Thymus (tissue), 11 donors: ENCODE measurements around the gene RUNX2. TPM values are rescaled to one million over a fixed set of nuclear protein-coding genes. Genes with fewer than 3 reads are reported as not detected.
A peak's percentile ranks its signal among the peaks of the same experiment; 100 is the strongest.

Experiments used
- DNase-seq, 9 donors: peaks; one replicate each; pipeline ENCODE4 v3.0.0-alpha.2; 2013; ENCODE audit warnings: low spot score in 9 of 9, low read depth in 6 of 9, missing footprints in 1 of 9
- H3K27ac ChIP-seq, 2 donors: one replicate each; pipeline ENCODE4 v1.5.1; 2013; ENCODE audit warnings: control low read depth in 1 of 2, low read depth in 1 of 2, low read length in 1 of 2, mild to moderate bottlenecking in 1 of 2, moderate library complexity in 1 of 2
- H3K27me3 ChIP-seq, 2 donors: one replicate each; pipeline ENCODE4 v1.5.1; 2013; ENCODE audit warnings: low read length in 1 of 2; ENCODE audit not compliant: control insufficient read depth in 2 of 2, insufficient read depth in 1 of 2
- H3K36me3 ChIP-seq, 2 donors: one replicate each; pipeline ENCODE4 v1.5.1; 2013; ENCODE audit warnings: low read length in 1 of 2, mild to moderate bottlenecking in 1 of 2, moderate library complexity in 1 of 2; ENCODE audit not compliant: control insufficient read depth in 2 of 2, insufficient read depth in 2 of 2
- H3K4me1 ChIP-seq, 2 donors: one replicate each; pipeline ENCODE4 v1.5.1; 2013; ENCODE audit warnings: low read length in 2 of 2; ENCODE audit not compliant: control insufficient read depth in 2 of 2, insufficient read depth in 2 of 2
- H3K4me3 ChIP-seq, 2 donors: one replicate each; pipeline ENCODE4 v1.5.1; 2013; ENCODE audit warnings: low read length in 2 of 2, control low read depth in 1 of 2, mild to moderate bottlenecking in 1 of 2
- H3K9me3 ChIP-seq, 2 donors: one replicate each; pipeline ENCODE4 v1.5.1; 2013; ENCODE audit warnings: low read length in 1 of 2, mild to moderate bottlenecking in 1 of 2; ENCODE audit not compliant: control insufficient read depth in 2 of 2, insufficient read depth in 1 of 2
- WGBS: extraction: QIAGEN DNeasy Blood & Tissue Kit; methylation state at CpG from one replicate; pipeline ENCODE4 v1.1.7; 2013; 5-methylcytosine and 5-hydroxymethylcytosine counted together
- polyA plus RNA-seq: library from polyadenylated mRNA; stranded (reverse); fragments of 200-250 nt; gene quantifications from one replicate; pipeline ENCODE4 v1.2.3, GENCODE V29; 2013
- total RNA-seq: library from RNA; stranded (reverse); fragments of 120-200 nt; gene quantifications from one replicate; pipeline ENCODE4 v1.2.4, GENCODE V29; 2013
- donor health status: healthy.

Gene RUNX2
- total and polyA plus RNA-seq, 2 donors, result 3.7 to 7.1 TPM

GRCh38 chr6:45439459-45439858 lies 111.3 kb downstream of the RUNX2 start:
- 64% methylated on average over 6 of the region's 6 CpGs for WGBS
- Histone ChIP-seq H3K36me3 (no peaks in the 10 kb centered on the region), H3K27me3 (peaks cover 0 to 3% of the 10 kb centered on the region in 2 donors), H3K9me3 (peaks cover 0 to 2% of the 10 kb centered on the region in 2 donors), H3K4me3 (no peak overlapping the region), H3K4me1 (peaks cover 13 to 62% of the 10 kb centered on the region in 2 donors), H3K27ac (peak overlapping the region in 1 of 2 donors; percentile 48)
- DNase-seq, result no peak

- H3K36me3 ChIP-seq, result no peaks in the 10 kb centered on the region
- H3K27ac ChIP-seq, result no peak overlapping the region
- 48% methylated on average over 6 of the region's 6 CpGs for WGBS
- peaks cover 13 to 64% of the 10 kb centered on the region in 2 donors for H3K4me1 ChIP-seq
- peaks cover 0 to 2% of the 10 kb centered on the region in 2 donors for H3K9me3 ChIP-seq
- peaks cover 0 to 3% of the 10 kb centered on the region in 2 donors for H3K27me3 ChIP-seq
- no peak for DNase-seq
- H3K4me3 ChIP-seq, result no peak overlapping the region
Measured at GRCh38 chr6:45439861-45440388, 111.8 kb downstream of the RUNX2 start.

- DNase-seq, result peak in 1 of 9 donors; percentile 58
- peaks cover under 1 to 4% of the 10 kb centered on the region in 2 donors for H3K27me3 ChIP-seq
- H3K9me3 ChIP-seq, result peaks cover 0 to 2% of the 10 kb centered on the region in 2 donors
- H3K4me1 ChIP-seq, result peaks cover 8 to 67% of the 10 kb centered on the region in 2 donors
- H3K4me3 ChIP-seq, result no peak overlapping the region
- H3K36me3 ChIP-seq, result no peaks in the 10 kb centered on the region
- peak overlapping the region in 1 of 2 donors; percentile 71 for H3K27ac ChIP-seq
- 46% methylated on average over 6 of the region's 6 CpGs for WGBS
Measured at GRCh38 chr6:45441851-45442453, 113.8 kb downstream of the RUNX2 start.

GRCh38 chr6:45442716-45443115 lies 114.6 kb downstream of the RUNX2 start:
- no peak for DNase-seq
- H3K27me3 ChIP-seq, result peaks cover 2 to 5% of the 10 kb centered on the region in 2 donors
- H3K4me3 ChIP-seq, result no peak overlapping the region
- peaks cover 4 to 63% of the 10 kb centered on the region in 2 donors for H3K4me1 ChIP-seq
- WGBS, result 98% methylated on average over 3 of the region's 3 CpGs
- no peaks in the 10 kb centered on the region for H3K36me3 ChIP-seq
- no peak overlapping the region for H3K27ac ChIP-seq
- peaks cover 0 to 2% of the 10 kb centered on the region in 2 donors for H3K9me3 ChIP-seq

GRCh38 chr6:45445364-45445748 lies 117.2 kb downstream of the RUNX2 start:
- Histone ChIP-seq H3K4me1 (peaks cover 0 to 64% of the 10 kb centered on the region in 2 donors), H3K36me3 (no peaks in the 10 kb centered on the region), H3K27ac (peak overlapping the region in 1 of 2 donors; percentile 43), H3K27me3 (peaks cover 2 to 4% of the 10 kb centered on the region in 2 donors), H3K4me3 (no peak overlapping the region), H3K9me3 (peaks cover 0 to 2% of the 10 kb centered on the region in 2 donors)
- WGBS, result 17% methylated on average over 2 of the region's 2 CpGs
- no peak for DNase-seq

- H3K27ac ChIP-seq, result peak overlapping the region in 1 of 2 donors; percentile 43
- H3K4me1 ChIP-seq, result peaks cover 6 to 67% of the 10 kb centered on the region in 2 donors
- no peak overlapping the region for H3K4me3 ChIP-seq
- no peaks in the 10 kb centered on the region for H3K36me3 ChIP-seq
- H3K27me3 ChIP-seq, result peaks cover 2 to 4% of the 10 kb centered on the region in 2 donors
- WGBS, result 32% methylated on average over 9 of the region's 9 CpGs
- peaks cover 0 to 2% of the 10 kb centered on the region in 2 donors for H3K9me3 ChIP-seq
- no peak for DNase-seq
Measured at GRCh38 chr6:45445749-45446549, 117.8 kb downstream of the RUNX2 start.

- H3K27ac ChIP-seq, result no peak overlapping the region
- DNase-seq, result no peak
- WGBS, result 96% methylated on average over 1 of the region's 1 CpG
- H3K4me1 ChIP-seq, result peaks cover 10 to 65% of the 10 kb centered on the region in 2 donors
- H3K36me3 ChIP-seq, result no peaks in the 10 kb centered on the region
- H3K27me3 ChIP-seq, result peaks cover 2 to 4% of the 10 kb centered on the region in 2 donors
- H3K9me3 ChIP-seq, result peaks cover 0 to 2% of the 10 kb centered on the region in 2 donors
- H3K4me3 ChIP-seq, result no peak overlapping the region
Measured at GRCh38 chr6:45447005-45447404, 118.9 kb downstream of the RUNX2 start.

- WGBS, result 93% methylated on average over 2 of the region's 2 CpGs
- peaks cover 10 to 63% of the 10 kb centered on the region in 2 donors for H3K4me1 ChIP-seq
- no peak overlapping the region for H3K27ac ChIP-seq
- H3K27me3 ChIP-seq, result peaks cover 2 to 6% of the 10 kb centered on the region in 2 donors
- no peak overlapping the region for H3K4me3 ChIP-seq
- H3K36me3 ChIP-seq, result no peaks in the 10 kb centered on the region
- H3K9me3 ChIP-seq, result peaks cover 0 to 2% of the 10 kb centered on the region in 2 donors
- no peak for DNase-seq
Measured at GRCh38 chr6:45447716-45448115, 119.6 kb downstream of the RUNX2 start.
